ENCODE measurements around the gene MOV10L1. TPM values are rescaled to one million over a fixed set of nuclear protein-coding genes. Genes with fewer than 3 reads are reported as not detected.

Gene MOV10L1
- polyA plus RNA-seq, 3 donors: 0.18 to 0.35 TPM; not detected in 1

GRCh38 chr22:50205781-50206569 lies 116.2 kb downstream of the MOV10L1 start:
- TF ChIP-seq CTCF (IDR thresholded peaks at IDR 0.05): no peak
- Mint-ChIP-seq H3K4me1 (peaks cover 57% of the 10 kb centered on the region), H3K27me3 (ENCODE audit: low read depth in 3 of 3) (peaks cover 0 to 2% (median 0%) of the 10 kb centered on the region in 3 donors), H3K27ac (peak overlapping the region in 3 of 7 donors; percentile 50 to 67 (median 65)), H3K36me3 (peaks cover 57 to 63% of the 10 kb centered on the region in 2 donors), H3K9me3 (peaks cover 0 to 3% (median 0%) of the 10 kb centered on the region in 7 donors), H3K4me3 (no peak overlapping the region)
- no peak overlapping the region for H2AFZ ChIP-seq (ENCODE audit: insufficient read depth, low read depth, low read length, poor library complexity, severe bottlenecking)
- peak overlapping the region in 1 of 2 donors; percentile 50 for H3K27ac ChIP-seq (ENCODE audit: low read depth in 1 of 2, low read length in 2 of 2)
- H3K4me3 ChIP-seq (replicated peaks in 1 of 3; ENCODE audit: low read depth in 2 of 3, low read length in 3 of 3): no peak overlapping the region
- peaks cover 75% of the 10 kb centered on the region for H3K79me2 ChIP-seq (ENCODE audit: insufficient read depth, low read length)
- no peaks in the 10 kb centered on the region for H3K27me3 ChIP-seq (ENCODE audit: control insufficient read depth in 2 of 2, insufficient read depth in 2 of 2, low read length in 2 of 2)
- intact Hi-C loops (cut with micrococcal nuclease): loop anchor here in 1 of 2 donors (5.0 to 10.0 kb wide), 2 partner anchors 34 to 281 kb away; partner anchors contain the start of gene PANX2
- no peak overlapping the region for H3K9ac ChIP-seq (ENCODE audit: insufficient read depth, low read length, poor library complexity, severe bottlenecking)
- peaks cover 36 to 44% of the 10 kb centered on the region in 2 donors for H3K36me3 ChIP-seq (replicated peaks in 1 of 2; ENCODE audit: control insufficient read depth in 1 of 2, insufficient read depth in 2 of 2, low read length in 2 of 2)
- H3K4me2 ChIP-seq (replicated peaks; ENCODE audit: extremely low read depth, low read length, poor library complexity, severe bottlenecking): no peak overlapping the region
- H3K9me3 ChIP-seq (replicated peaks in 1 of 2; ENCODE audit: control insufficient read depth in 1 of 2, insufficient read depth in 1 of 2, low read length in 2 of 2): no peaks in the 10 kb centered on the region
- WGBS (ENCODE audit: insufficient coverage): 99% methylated on average over 44 of the region's 45 CpGs
- no peak for DNase-seq
- H4K20me1 ChIP-seq (ENCODE audit: insufficient read depth, low read length): peaks cover 76% of the 10 kb centered on the region
- H3K4me1 ChIP-seq (ENCODE audit: control insufficient read depth in 1 of 2, insufficient read depth in 2 of 2, low read length in 2 of 2): peaks cover 55 to 71% of the 10 kb centered on the region in 2 donors

DNA sequence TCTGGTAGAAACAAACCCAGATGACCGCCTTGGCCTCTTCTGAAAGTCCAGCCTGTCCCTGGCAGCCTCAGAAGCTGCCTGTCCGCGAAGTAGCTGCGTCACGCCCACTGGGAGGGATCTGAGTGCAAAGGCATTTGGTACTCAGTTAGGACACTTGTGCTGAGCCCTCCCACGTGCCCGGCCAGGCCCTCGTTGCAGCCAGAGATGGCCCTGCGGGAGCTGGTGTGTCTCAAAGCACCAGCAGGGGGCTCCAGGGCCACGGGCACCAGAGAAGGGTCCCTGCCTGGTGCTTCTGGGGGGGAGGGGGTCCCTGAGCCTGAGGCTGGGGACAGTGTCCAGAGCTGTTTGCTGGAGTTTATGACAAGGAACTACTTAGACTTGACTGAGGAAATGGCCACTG lies 116.8 kb downstream of the MOV10L1 start:
- Mint-ChIP-seq H3K27me3 (ENCODE audit: low read depth in 3 of 3) (peaks cover 0 to 2% (median 0%) of the 10 kb centered on the region in 3 donors), H3K4me3 (no peak overlapping the region), H3K4me1 (peaks cover 57% of the 10 kb centered on the region), H3K27ac (peak overlapping the region in 5 of 7 donors; percentile 60 to 82 (median 67)), H3K9me3 (peaks cover 0 to 3% (median 0%) of the 10 kb centered on the region in 7 donors), H3K36me3 (peaks cover 61 to 67% of the 10 kb centered on the region in 2 donors)
- H3K9me3 ChIP-seq (replicated peaks in 1 of 2; ENCODE audit: control insufficient read depth in 1 of 2, insufficient read depth in 1 of 2, low read length in 2 of 2): no peaks in the 10 kb centered on the region
- peak overlapping the region in 1 of 2 donors; percentile 50 for H3K27ac ChIP-seq (ENCODE audit: low read depth in 1 of 2, low read length in 2 of 2)
- peak; percentile 58 for TF ChIP-seq CTCF (IDR thresholded peaks at IDR 0.05)
- H3K4me3 ChIP-seq (replicated peaks in 1 of 3; ENCODE audit: low read depth in 2 of 3, low read length in 3 of 3): no peak overlapping the region
- H3K4me2 ChIP-seq (replicated peaks; ENCODE audit: extremely low read depth, low read length, poor library complexity, severe bottlenecking): no peak overlapping the region
- DNase-seq: no peak
- no peaks in the 10 kb centered on the region for H3K27me3 ChIP-seq (ENCODE audit: control insufficient read depth in 2 of 2, insufficient read depth in 2 of 2, low read length in 2 of 2)
- H2AFZ ChIP-seq (ENCODE audit: insufficient read depth, low read depth, low read length, poor library complexity, severe bottlenecking): no peak overlapping the region
- H3K9ac ChIP-seq (ENCODE audit: insufficient read depth, low read length, poor library complexity, severe bottlenecking): no peak overlapping the region
- 83% methylated on average over 10 of the region's 10 CpGs for WGBS (ENCODE audit: insufficient coverage)
- H3K36me3 ChIP-seq (replicated peaks in 1 of 2; ENCODE audit: control insufficient read depth in 1 of 2, insufficient read depth in 2 of 2, low read length in 2 of 2): peaks cover 42 to 51% of the 10 kb centered on the region in 2 donors
- peaks cover 80% of the 10 kb centered on the region for H4K20me1 ChIP-seq (ENCODE audit: insufficient read depth, low read length)
- intact Hi-C loops (cut with micrococcal nuclease): loop anchor here in 1 of 2 donors (5.0 to 10.0 kb wide), 2 partner anchors 34 to 282 kb away; partner anchors contain the start of gene PANX2
- peaks cover 54 to 67% of the 10 kb centered on the region in 2 donors for H3K4me1 ChIP-seq (ENCODE audit: control insufficient read depth in 1 of 2, insufficient read depth in 2 of 2, low read length in 2 of 2)
- peaks cover 76% of the 10 kb centered on the region for H3K79me2 ChIP-seq (ENCODE audit: insufficient read depth, low read length)

Data from CD14-positive monocyte (primary cell).